ENCODE data around the gene ZNF331. TPM values are rescaled to one million over a fixed set of nuclear protein-coding genes. Genes with fewer than 3 reads are reported as not detected.

ZNF331 gene
- total RNA-seq, 1 experiment from 2014 or later: 25.0 TPM

DNA sequence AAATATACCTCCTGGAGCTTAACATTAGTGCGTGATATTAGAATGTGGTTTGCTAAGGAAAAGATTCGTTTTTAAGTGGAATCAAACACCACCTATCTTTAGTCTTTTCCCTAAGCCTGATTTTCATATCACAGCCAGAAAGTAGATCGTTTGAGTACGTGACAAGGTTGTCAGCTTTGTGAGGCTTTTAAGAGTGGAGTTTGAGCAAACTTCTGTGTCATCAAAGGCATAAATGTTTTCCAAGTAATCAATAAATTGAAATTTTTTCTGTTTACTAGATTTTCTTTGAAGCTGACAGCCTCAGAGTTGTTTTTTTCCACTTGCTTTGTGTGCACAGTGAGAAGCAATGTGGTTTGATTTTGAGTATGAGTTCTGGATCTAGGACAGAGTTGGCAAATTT, 6.5 kb upstream of the ZNF331 start:
- H3K36me3 ChIP-seq (ENCODE audit: control insufficient read depth, insufficient read depth, low read length): no peaks in the 10 kb centered on the region; the same call in 1 of the 2 replicates
- no peak overlapping the region for H3K4me3 ChIP-seq (ENCODE audit: low read depth in 2 of 2, low read length in 2 of 2)
- in situ Hi-C loops (cut with HindIII; ENCODE audit: low pct_unique_long_range_greater_than_20kb, low sequenced_read_pairs): no loop called here
- no peak for ATAC-seq
- TF ChIP-seq, protein P1, sequence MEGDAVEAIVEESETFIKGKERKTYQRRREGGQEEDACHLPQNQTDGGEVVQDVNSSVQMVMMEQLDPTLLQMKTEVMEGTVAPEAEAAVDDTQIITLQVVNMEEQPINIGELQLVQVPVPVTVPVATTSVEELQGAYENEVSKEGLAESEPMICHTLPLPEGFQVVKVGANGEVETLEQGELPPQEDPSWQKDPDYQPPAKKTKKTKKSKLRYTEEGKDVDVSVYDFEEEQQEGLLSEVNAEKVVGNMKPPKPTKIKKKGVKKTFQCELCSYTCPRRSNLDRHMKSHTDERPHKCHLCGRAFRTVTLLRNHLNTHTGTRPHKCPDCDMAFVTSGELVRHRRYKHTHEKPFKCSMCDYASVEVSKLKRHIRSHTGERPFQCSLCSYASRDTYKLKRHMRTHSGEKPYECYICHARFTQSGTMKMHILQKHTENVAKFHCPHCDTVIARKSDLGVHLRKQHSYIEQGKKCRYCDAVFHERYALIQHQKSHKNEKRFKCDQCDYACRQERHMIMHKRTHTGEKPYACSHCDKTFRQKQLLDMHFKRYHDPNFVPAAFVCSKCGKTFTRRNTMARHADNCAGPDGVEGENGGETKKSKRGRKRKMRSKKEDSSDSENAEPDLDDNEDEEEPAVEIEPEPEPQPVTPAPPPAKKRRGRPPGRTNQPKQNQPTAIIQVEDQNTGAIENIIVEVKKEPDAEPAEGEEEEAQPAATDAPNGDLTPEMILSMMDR (IDR thresholded peaks at IDR 0.05): no peak
- no peak for TF ChIP-seq POLR2AphosphoS5 (IDR thresholded peaks at IDR 0.05; ENCODE audit: low read depth, low read length)
- TF ChIP-seq, protein P2, sequence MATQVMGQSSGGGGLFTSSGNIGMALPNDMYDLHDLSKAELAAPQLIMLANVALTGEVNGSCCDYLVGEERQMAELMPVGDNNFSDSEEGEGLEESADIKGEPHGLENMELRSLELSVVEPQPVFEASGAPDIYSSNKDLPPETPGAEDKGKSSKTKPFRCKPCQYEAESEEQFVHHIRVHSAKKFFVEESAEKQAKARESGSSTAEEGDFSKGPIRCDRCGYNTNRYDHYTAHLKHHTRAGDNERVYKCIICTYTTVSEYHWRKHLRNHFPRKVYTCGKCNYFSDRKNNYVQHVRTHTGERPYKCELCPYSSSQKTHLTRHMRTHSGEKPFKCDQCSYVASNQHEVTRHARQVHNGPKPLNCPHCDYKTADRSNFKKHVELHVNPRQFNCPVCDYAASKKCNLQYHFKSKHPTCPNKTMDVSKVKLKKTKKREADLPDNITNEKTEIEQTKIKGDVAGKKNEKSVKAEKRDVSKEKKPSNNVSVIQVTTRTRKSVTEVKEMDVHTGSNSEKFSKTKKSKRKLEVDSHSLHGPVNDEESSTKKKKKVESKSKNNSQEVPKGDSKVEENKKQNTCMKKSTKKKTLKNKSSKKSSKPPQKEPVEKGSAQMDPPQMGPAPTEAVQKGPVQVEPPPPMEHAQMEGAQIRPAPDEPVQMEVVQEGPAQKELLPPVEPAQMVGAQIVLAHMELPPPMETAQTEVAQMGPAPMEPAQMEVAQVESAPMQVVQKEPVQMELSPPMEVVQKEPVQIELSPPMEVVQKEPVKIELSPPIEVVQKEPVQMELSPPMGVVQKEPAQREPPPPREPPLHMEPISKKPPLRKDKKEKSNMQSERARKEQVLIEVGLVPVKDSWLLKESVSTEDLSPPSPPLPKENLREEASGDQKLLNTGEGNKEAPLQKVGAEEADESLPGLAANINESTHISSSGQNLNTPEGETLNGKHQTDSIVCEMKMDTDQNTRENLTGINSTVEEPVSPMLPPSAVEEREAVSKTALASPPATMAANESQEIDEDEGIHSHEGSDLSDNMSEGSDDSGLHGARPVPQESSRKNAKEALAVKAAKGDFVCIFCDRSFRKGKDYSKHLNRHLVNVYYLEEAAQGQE (IDR thresholded peaks at IDR 0.05; ENCODE audit: insufficient read depth in 1 of 2, low read depth in 2 of 2, low read length in 1 of 2): no peak
- TF ChIP-seq TCF7L2 (IDR thresholded peaks at IDR 0.05; ENCODE audit: low read depth, low read length): no peak
- TF ChIP-seq SIN3A (IDR thresholded peaks at IDR 0.05; ENCODE audit: borderline replicate concordance, insufficient read depth, low read depth, low read length): no peak
- no peaks in the 10 kb centered on the region for H3K9me3 ChIP-seq (ENCODE audit: control insufficient read depth, insufficient read depth, low read depth, low read length)
- ChIA-PET CTCF (no interaction called here), POLR2A (interaction anchor here (0.6 kb wide), 2 partner anchors 10 to 1828 kb away, joined by 3 to 5 read pairs; no protein-coding TSS in a partner anchor)
- BruUV-seq (replicated peaks): no TSS peak
- no peaks in the 10 kb centered on the region for H3K4me1 ChIP-seq (ENCODE audit: control insufficient read depth, insufficient read depth, low read length)
- DNase-seq (ENCODE audit: low read depth, low spot score): no peak
- H3K27me3 ChIP-seq (ENCODE audit: control insufficient read depth, insufficient read depth, low read length): no peaks in the 10 kb centered on the region
- intact Hi-C loops (cut with micrococcal nuclease; ENCODE audit: unreplicated experiment): no loop called here
- no peak overlapping the region for H3K27ac ChIP-seq (ENCODE audit: low read length)

DNA sequence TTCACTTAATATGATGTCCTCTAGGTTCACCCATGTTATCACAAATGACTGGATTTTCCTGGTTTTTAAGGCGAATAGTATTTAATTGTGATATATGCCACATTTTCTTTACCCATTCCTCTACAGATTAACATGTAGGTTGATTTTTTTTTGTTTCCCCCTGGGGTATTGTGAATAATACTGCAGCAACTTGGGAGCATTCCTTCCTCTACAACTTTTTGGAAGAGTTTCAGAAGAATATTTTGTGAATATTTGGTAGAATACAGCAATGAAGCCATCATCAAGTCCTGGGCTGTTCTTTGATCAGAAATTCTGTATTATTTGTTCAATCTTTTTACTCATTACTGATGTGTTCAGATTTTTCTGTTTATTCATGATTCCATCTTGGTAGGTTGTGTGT, 5.6 kb upstream of the ZNF331 start:
- BruUV-seq (replicated peaks): no TSS peak
- intact Hi-C loops (cut with micrococcal nuclease; ENCODE audit: unreplicated experiment) (no loop called here), in situ Hi-C loops (cut with HindIII; ENCODE audit: low pct_unique_long_range_greater_than_20kb, low sequenced_read_pairs) (no loop called here)
- Histone ChIP-seq H3K27ac (ENCODE audit: low read length) (no peak overlapping the region), H3K4me3 (ENCODE audit: low read depth in 2 of 2, low read length in 2 of 2) (no peak overlapping the region), H3K27me3 (ENCODE audit: control insufficient read depth, insufficient read depth, low read length) (no peaks in the 10 kb centered on the region), H3K4me1 (ENCODE audit: control insufficient read depth, insufficient read depth, low read length) (0 out of 2 replicates have a peak, but pooled peaks cover 3% of the 10 kb centered on the region), H3K9me3 (ENCODE audit: control insufficient read depth, insufficient read depth, low read depth, low read length) (no peaks in the 10 kb centered on the region), H3K36me3 (ENCODE audit: control insufficient read depth, insufficient read depth, low read length) (no peaks in the 10 kb centered on the region; the same call in 1 of the 2 replicates)
- ChIA-PET POLR2A (no interaction called here), CTCF (no interaction called here)
- TF ChIP-seq TCF7L2 (IDR thresholded peaks at IDR 0.05; ENCODE audit: low read depth, low read length) (no peak), POLR2AphosphoS5 (IDR thresholded peaks at IDR 0.05; ENCODE audit: low read depth, low read length) (no peak)
- TF ChIP-seq, protein P2 (IDR thresholded peaks at IDR 0.05; ENCODE audit: insufficient read depth in 1 of 2, low read depth in 2 of 2, low read length in 1 of 2): no peak
- ATAC-seq: no peak
- DNase-seq (ENCODE audit: low read depth, low spot score): no peak

Data from Panc1 (cell line).